ENCODE results near the gene PSENEN. TPM values are rescaled to one million over a fixed set of nuclear protein-coding genes. Genes with fewer than 3 reads are reported as not detected.

PSENEN gene
- total and polyA plus RNA-seq, 2 of the 8 experiments (the other 6 are each of a cell fraction or from before 2014, with no cell fraction given): 66.7 to 75.3 TPM

DNA sequence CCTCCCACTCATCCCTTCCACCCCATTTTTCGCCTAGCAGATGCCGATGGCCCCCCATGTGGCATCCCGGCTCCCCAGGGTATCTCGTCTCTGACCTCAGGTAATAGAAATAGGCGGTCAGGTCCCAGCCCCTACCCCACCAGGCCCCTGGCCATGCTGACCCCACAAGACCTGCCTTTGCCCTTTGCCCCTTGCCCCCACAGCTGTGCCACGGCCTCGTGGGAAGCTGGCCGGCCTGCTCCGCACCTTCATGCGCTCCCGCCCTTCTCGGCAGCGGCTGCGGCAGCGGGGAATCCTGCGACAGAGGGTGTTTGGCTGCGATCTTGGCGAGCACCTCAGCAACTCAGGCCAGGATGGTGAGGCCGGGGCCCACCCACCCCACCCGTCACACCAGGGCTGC lies 35.3 kb downstream of the PSENEN start:
- Histone ChIP-seq H3K9me3 (ENCODE audit: insufficient read depth in 2 of 2, low read depth in 1 of 2, low read length in 1 of 2) (no peaks in the 10 kb centered on the region), H2BK15ac (ENCODE audit: low read length) (no peak overlapping the region), H3K27ac (ENCODE audit: low read depth, low read length) (no peak overlapping the region), H3K18ac (ENCODE audit: extremely low read depth, low read length) (no peak overlapping the region), H3K23ac (ENCODE audit: insufficient read length) (no peak overlapping the region), H3K4me2 (ENCODE audit: insufficient read depth in 1 of 2, low read depth in 2 of 2, low read length in 2 of 2) (no peak overlapping the region), H2BK12ac (ENCODE audit: low read depth, low read length) (no peak overlapping the region), H3K79me1 (ENCODE audit: low read depth, low read length) (no peaks in the 10 kb centered on the region; the same call in 1 of the 2 replicates), H4K20me1 (replicated peaks in 1 of 2; ENCODE audit: control insufficient read depth in 1 of 2, insufficient read depth in 2 of 2, low read length in 2 of 2) (peaks cover 0 to 8% of the 10 kb centered on the region in 2 experiments), H3K27me3 (replicated peaks in 1 of 4; ENCODE audit: control insufficient read depth in 3 of 4, extremely low read depth in 1 of 4, insufficient read depth in 3 of 4, low read length in 3 of 4) (peaks cover 0 to 9% (median 7%) of the 10 kb centered on the region in 4 experiments; a peak in 3 of 7 replicates), H4K8ac (ENCODE audit: extremely low read depth, insufficient read depth, low read length) (no peak overlapping the region), H3K23me2 (ENCODE audit: low read depth, low read length) (peaks cover 15% of the 10 kb centered on the region), H2BK120ac (replicated peaks; ENCODE audit: low read depth, low read length) (no peak overlapping the region), H4K91ac (replicated peaks; ENCODE audit: insufficient read length, low read length) (no peak overlapping the region), H2AK5ac (ENCODE audit: low read depth, low read length) (no peak overlapping the region), H3K4me3 (ENCODE audit: extremely low read depth in 1 of 4, insufficient read depth in 2 of 4, low read depth in 3 of 4, low read length in 4 of 4) (no peak overlapping the region), H3K14ac (ENCODE audit: insufficient read length) (no peak overlapping the region), H3K9ac (replicated peaks in 1 of 4; ENCODE audit: extremely low read depth in 1 of 4, low read depth in 3 of 4, low read length in 3 of 4) (no peak overlapping the region), H3K79me2 (ENCODE audit: control insufficient read depth in 1 of 2, insufficient read depth in 2 of 2, low read length in 2 of 2) (no peaks in the 10 kb centered on the region), H3K36me3 (ENCODE audit: control insufficient read depth in 2 of 4, insufficient read depth in 4 of 4, low read length in 3 of 4) (no peaks in the 10 kb centered on the region), H2BK5ac (ENCODE audit: low read depth, low read length) (no peak overlapping the region), H3K4me1 (replicated peaks in 1 of 4; ENCODE audit: control insufficient read depth in 3 of 4, insufficient read depth in 4 of 4, low read length in 3 of 4) (peaks cover 0 to 33% (median 21%) of the 10 kb centered on the region in 4 experiments; a peak in 6 of 7 replicates), H4K5ac (ENCODE audit: insufficient read length, low read depth, low read length) (no peak overlapping the region), H2AFZ (ENCODE audit: low read length) (no peak overlapping the region), H3K4ac (replicated peaks; ENCODE audit: insufficient read length, low read depth, low read length) (no peak overlapping the region), H3K56ac (replicated peaks; ENCODE audit: insufficient read length, low read depth, low read length) (no peak overlapping the region), H2BK20ac (ENCODE audit: low read length) (no peak overlapping the region)
- ChIA-PET CTCF (ENCODE audit: partially characterized antibody) (interaction anchor here (1.5 kb wide), 1 partner anchor 33 kb away, joined by 4 read pairs; the partner anchor contains the start of gene LIN37), POLR2A (ENCODE audit: partially characterized antibody) (no interaction called here)
- DNase-seq (ENCODE audit: low read depth in 1 of 2, low spot score in 2 of 2) (no peak), FAIRE-seq (no peak)
- WGBS, 2 experiments (ENCODE audit: extremely low coverage in 1 of 2, insufficient coverage in 1 of 2, insufficient read length in 1 of 2, insufficient replicate concordance in 2 of 2, low coverage in 1 of 2, low lambda C conversion rate in 2 of 2, missing lambda C conversion rate in 1 of 2): 96% methylated on average over 13 of the region's 20 CpGs; no CpG with 5 or more reads in 1 of the 2 experiments
- TF ChIP-seq YY1 (IDR thresholded peaks at IDR 0.05; ENCODE audit: low read depth, low read length): no peak
- no peak for TF ChIP-seq HDAC2 (IDR thresholded peaks at IDR 0.05; ENCODE audit: borderline replicate concordance in 1 of 2, low read depth in 2 of 2, low read length in 2 of 2)
- no peak for TF ChIP-seq RAD21 (IDR thresholded peaks at IDR 0.05 in 1 of 2, conservative IDR thresholded peaks at IDR 0.05 in 1 of 2; ENCODE audit: low read depth in 2 of 2, low read length in 2 of 2)

All from H1 (cell line).